HepG2 (cell line): ENCODE data around the gene SOBP. TPM values are rescaled to one million over a fixed set of nuclear protein-coding genes. Genes with fewer than 3 reads are reported as not detected.

Source experiments
- CENPT ChIP-seq: sonication (generic); formaldehyde crosslinking; IDR thresholded peaks from 2 replicates; pipeline ENCODE4 v1.8.0; 2022; ENCODE audit warnings: low read depth, mild to moderate bottlenecking, moderate library complexity, missing genetic modification reagents
- DNMT3B ChIP-seq: conservative IDR thresholded peaks from 2 replicates; pipeline ENCODE4 v1.6.1; 2016; ENCODE audit warnings: missing biosample characterization, control low read depth
- ETV6 ChIP-seq: sonication (generic); formaldehyde crosslinking; conservative IDR thresholded peaks from 2 replicates; pipeline ENCODE4 v1.4.0; 2020; ENCODE audit warnings: missing genetic modification reagents
- KDM3A ChIP-seq: IDR thresholded peaks from 2 replicates; pipeline ENCODE4 v1.6.1; 2018; ENCODE audit warnings: low read depth, missing compliant biosample characterization
- LCORL ChIP-seq, 2 experiments: fragments of 450-650 bp in 1 of 2; sonication (generic) in 1 of 2; formaldehyde crosslinking in 1 of 2; IDR thresholded peaks; 2 replicates each; pipeline versions ENCODE4 v1.5.0 to v1.6.1; 2017 to 2020; ENCODE audit warnings: antibody characterized with exemption in 1 of 2, missing genetic modification reagents in 1 of 2
- MBD4 ChIP-seq: IDR thresholded peaks from 2 replicates; pipeline ENCODE4 v1.6.1; 2012; ENCODE audit warnings: low read length, inconsistent platforms, borderline replicate concordance
- NFIC ChIP-seq: IDR thresholded peaks from 2 replicates; pipeline ENCODE4 v1.6.1; 2012; ENCODE audit warnings: mild to moderate bottlenecking, low read length, inconsistent platforms
- NFKBIZ ChIP-seq: IDR thresholded peaks from 2 replicates; pipeline ENCODE4 v1.6.1; 2018; ENCODE audit warnings: missing genetic modification reagents, missing compliant biosample characterization
- RELA ChIP-seq: sonication (generic); formaldehyde crosslinking; IDR thresholded peaks from 2 replicates; pipeline ENCODE4 v1.4.0; 2020; ENCODE audit warnings: missing genetic modification reagents
- RFXANK ChIP-seq: IDR thresholded peaks from 2 replicates; pipeline ENCODE4 v1.6.1; 2016
- SMAD3 ChIP-seq: sonication (generic); formaldehyde crosslinking; IDR thresholded peaks from 2 replicates; pipeline ENCODE4 v1.4.0; 2020; ENCODE audit warnings: missing genetic modification reagents
- STAG1 ChIP-seq: sonication (generic); formaldehyde crosslinking; IDR thresholded peaks from 2 replicates; pipeline ENCODE4 v1.4.0; 2020; ENCODE audit warnings: missing genetic modification reagents
- SUZ12 ChIP-seq: fragments of 150-350 bp; IDR thresholded peaks from 2 replicates; pipeline ENCODE4 v1.6.1; 2014; ENCODE audit warnings: low read depth, low read length
- ZBTB38 ChIP-seq: sonication (generic); formaldehyde crosslinking; IDR thresholded peaks from 2 replicates; pipeline ENCODE4 v1.5.1; 2020; ENCODE audit warnings: mild to moderate bottlenecking, missing genetic modification reagents
- ZNF124 ChIP-seq: sonication (generic); formaldehyde crosslinking; IDR thresholded peaks from 2 replicates; pipeline ENCODE4 v1.4.0; 2020; ENCODE audit warnings: missing genetic modification reagents
- ZNF296 ChIP-seq: sonication (generic); formaldehyde crosslinking; conservative IDR thresholded peaks from 2 replicates; pipeline ENCODE4 v1.5.0; 2020; ENCODE audit warnings: mild to moderate bottlenecking, missing genetic modification reagents
- ZNF558 ChIP-seq: sonication (generic); formaldehyde crosslinking; IDR thresholded peaks from 2 replicates; pipeline ENCODE4 v1.9.0; 2022; ENCODE audit warnings: mild to moderate bottlenecking, missing genetic modification reagents, borderline replicate concordance
- ZNF564 ChIP-seq: sonication (generic); formaldehyde crosslinking; IDR thresholded peaks from 2 replicates; pipeline ENCODE4 v1.8.1; 2023; ENCODE audit warnings: mild to moderate bottlenecking, missing genetic modification reagents
- ZNF780A ChIP-seq: sonication (generic); formaldehyde crosslinking; IDR thresholded peaks from 2 replicates; pipeline ENCODE4 v1.8.0; 2022; ENCODE audit warnings: mild to moderate bottlenecking, missing genetic modification reagents, moderate library complexity
- polyA plus RNA-seq, 8 experiments: library from polyadenylated mRNA; depleted of rRNA in 3 of 8; stranded (reverse) in 7 of 8; unstranded in 1 of 8; fragments of >200 nt; fragmentation: Illumina TruSeq in 4 of 8; extraction: Trizol in 4 of 8; gene quantifications; 2 replicates each; pipeline versions ENCODE4 v1.2.1 to v1.2.3, GENCODE V29; 2011 to 2016; ENCODE audit warnings: low read depth in 4 of 8, missing spikeins in 1 of 8, mixed read lengths in 1 of 8; ENCODE audit not compliant: insufficient read depth in 1 of 8
- total RNA-seq, 5 experiments: library from RNA; depleted of rRNA; stranded (reverse); fragments of >200 nt; fragmentation: Illumina TruSeq; extraction: Trizol; gene quantifications; 2 replicates each; pipeline ENCODE4 v1.2.3, GENCODE V29; 2016; ENCODE audit warnings: low read depth in 1 of 5
- TF ChIP-seq, protein P1 (sequence below): sonication (generic); formaldehyde crosslinking; IDR thresholded peaks from 2 replicates; pipeline ENCODE4 v1.5.1; 2020; ENCODE audit warnings: mild to moderate bottlenecking, missing genetic modification reagents, borderline replicate concordance
- TF ChIP-seq, protein P2 (sequence below): sonication (generic); formaldehyde crosslinking; IDR thresholded peaks from 2 replicates; pipeline ENCODE4 v1.4.0; 2020; ENCODE audit warnings: mild to moderate bottlenecking, missing genetic modification reagents

SOBP gene
- total and polyA plus RNA-seq, 2 of the 13 experiments (the other 11 are each of a cell fraction or from before 2014, with no cell fraction given): 1.5 to 6.9 TPM

DNA sequence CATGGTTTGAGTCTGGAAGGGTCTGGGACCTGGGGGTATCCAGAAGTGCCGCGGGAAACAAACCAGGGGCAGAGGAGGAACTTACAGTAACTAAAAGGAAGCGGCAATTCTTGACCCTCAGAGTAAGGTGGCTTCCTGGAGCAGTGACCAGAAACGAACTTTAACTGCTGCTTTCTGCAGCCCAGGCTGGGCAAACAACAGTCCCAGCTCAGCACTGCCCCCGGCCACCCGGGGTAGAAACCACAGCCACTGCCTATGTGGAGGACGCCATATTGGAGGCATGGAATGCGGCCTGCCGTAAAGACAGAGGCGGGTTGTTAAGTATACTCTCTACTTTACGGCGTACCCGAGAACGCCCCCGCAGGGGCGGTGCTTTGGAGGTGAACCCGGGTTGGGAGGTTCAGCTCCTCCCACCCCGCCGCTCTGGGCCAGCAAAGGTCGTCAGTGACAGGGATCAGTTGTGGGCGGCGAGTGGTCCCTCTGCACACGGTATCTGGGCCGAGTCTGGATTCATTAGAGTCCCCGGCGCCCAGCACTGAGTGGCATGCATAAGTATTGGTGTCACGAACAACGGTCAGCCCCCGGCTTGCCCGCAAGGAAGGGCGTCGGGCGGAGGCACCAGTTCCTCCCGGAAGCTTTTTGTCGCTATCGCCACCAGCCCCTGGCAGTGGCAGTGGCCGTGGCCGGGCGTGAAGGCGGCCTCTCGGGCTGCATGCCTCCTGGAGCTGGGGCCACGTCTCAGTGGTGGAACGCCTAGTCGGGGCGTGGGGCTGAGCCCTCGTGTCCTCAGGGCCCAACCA is 30.4 kb upstream of the SOBP start, which contains the start of gene PDSS2 (continued):
- TF ChIP-seq ZBTB38 (CRISPR knock-in tag) (0 out of 2 replicates have a peak, but pooled peaks have one; percentile 78), RELA (CRISPR knock-in tag) (no peak; the same call in 1 of the 2 replicates), KDM3A (no peak), CENPT (CRISPR knock-in tag) (no peak), NFIC (no peak), ETV6 (CRISPR knock-in tag) (0 out of 2 replicates have a peak, but pooled peaks have one; percentile 80), RFXANK (CRISPR knock-in tag) (no peak), ZNF558 (CRISPR knock-in tag) (peak; percentile 53; the same call in 1 of the 2 replicates), LCORL (IDR thresholded peaks at IDR 0.05) (no peak), LCORL (CRISPR knock-in tag; IDR thresholded peaks at IDR 0.05) (no peak), SMAD3 (CRISPR knock-in tag) (no peak), STAG1 (CRISPR knock-in tag) (peak; percentile 57), MBD4 (no peak), DNMT3B (CRISPR knock-in tag) (no peak), SUZ12 (no peak), ZNF296 (CRISPR knock-in tag) (no peak), ZNF124 (CRISPR knock-in tag) (peak; percentile 76), ZNF564 (CRISPR knock-in tag) (no peak), NFKBIZ (CRISPR knock-in tag) (no peak), ZNF780A (no peak)
- TF ChIP-seq, protein P1, sequence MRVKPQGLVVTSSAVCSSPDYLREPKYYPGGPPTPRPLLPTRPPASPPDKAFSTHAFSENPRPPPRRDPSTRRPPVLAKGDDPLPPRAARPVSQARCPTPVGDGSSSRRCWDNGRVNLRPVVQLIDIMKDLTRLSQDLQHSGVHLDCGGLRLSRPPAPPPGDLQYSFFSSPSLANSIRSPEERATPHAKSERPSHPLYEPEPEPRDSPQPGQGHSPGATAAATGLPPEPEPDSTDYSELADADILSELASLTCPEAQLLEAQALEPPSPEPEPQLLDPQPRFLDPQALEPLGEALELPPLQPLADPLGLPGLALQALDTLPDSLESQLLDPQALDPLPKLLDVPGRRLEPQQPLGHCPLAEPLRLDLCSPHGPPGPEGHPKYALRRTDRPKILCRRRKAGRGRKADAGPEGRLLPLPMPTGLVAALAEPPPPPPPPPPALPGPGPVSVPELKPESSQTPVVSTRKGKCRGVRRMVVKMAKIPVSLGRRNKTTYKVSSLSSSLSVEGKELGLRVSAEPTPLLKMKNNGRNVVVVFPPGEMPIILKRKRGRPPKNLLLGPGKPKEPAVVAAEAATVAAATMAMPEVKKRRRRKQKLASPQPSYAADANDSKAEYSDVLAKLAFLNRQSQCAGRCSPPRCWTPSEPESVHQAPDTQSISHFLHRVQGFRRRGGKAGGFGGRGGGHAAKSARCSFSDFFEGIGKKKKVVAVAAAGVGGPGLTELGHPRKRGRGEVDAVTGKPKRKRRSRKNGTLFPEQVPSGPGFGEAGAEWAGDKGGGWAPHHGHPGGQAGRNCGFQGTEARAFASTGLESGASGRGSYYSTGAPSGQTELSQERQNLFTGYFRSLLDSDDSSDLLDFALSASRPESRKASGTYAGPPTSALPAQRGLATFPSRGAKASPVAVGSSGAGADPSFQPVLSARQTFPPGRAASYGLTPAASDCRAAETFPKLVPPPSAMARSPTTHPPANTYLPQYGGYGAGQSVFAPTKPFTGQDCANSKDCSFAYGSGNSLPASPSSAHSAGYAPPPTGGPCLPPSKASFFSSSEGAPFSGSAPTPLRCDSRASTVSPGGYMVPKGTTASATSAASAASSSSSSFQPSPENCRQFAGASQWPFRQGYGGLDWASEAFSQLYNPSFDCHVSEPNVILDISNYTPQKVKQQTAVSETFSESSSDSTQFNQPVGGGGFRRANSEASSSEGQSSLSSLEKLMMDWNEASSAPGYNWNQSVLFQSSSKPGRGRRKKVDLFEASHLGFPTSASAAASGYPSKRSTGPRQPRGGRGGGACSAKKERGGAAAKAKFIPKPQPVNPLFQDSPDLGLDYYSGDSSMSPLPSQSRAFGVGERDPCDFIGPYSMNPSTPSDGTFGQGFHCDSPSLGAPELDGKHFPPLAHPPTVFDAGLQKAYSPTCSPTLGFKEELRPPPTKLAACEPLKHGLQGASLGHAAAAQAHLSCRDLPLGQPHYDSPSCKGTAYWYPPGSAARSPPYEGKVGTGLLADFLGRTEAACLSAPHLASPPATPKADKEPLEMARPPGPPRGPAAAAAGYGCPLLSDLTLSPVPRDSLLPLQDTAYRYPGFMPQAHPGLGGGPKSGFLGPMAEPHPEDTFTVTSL (CRISPR knock-in tag): 0 out of 2 replicates have a peak, but pooled peaks have one; percentile 41
- TF ChIP-seq, protein P2, sequence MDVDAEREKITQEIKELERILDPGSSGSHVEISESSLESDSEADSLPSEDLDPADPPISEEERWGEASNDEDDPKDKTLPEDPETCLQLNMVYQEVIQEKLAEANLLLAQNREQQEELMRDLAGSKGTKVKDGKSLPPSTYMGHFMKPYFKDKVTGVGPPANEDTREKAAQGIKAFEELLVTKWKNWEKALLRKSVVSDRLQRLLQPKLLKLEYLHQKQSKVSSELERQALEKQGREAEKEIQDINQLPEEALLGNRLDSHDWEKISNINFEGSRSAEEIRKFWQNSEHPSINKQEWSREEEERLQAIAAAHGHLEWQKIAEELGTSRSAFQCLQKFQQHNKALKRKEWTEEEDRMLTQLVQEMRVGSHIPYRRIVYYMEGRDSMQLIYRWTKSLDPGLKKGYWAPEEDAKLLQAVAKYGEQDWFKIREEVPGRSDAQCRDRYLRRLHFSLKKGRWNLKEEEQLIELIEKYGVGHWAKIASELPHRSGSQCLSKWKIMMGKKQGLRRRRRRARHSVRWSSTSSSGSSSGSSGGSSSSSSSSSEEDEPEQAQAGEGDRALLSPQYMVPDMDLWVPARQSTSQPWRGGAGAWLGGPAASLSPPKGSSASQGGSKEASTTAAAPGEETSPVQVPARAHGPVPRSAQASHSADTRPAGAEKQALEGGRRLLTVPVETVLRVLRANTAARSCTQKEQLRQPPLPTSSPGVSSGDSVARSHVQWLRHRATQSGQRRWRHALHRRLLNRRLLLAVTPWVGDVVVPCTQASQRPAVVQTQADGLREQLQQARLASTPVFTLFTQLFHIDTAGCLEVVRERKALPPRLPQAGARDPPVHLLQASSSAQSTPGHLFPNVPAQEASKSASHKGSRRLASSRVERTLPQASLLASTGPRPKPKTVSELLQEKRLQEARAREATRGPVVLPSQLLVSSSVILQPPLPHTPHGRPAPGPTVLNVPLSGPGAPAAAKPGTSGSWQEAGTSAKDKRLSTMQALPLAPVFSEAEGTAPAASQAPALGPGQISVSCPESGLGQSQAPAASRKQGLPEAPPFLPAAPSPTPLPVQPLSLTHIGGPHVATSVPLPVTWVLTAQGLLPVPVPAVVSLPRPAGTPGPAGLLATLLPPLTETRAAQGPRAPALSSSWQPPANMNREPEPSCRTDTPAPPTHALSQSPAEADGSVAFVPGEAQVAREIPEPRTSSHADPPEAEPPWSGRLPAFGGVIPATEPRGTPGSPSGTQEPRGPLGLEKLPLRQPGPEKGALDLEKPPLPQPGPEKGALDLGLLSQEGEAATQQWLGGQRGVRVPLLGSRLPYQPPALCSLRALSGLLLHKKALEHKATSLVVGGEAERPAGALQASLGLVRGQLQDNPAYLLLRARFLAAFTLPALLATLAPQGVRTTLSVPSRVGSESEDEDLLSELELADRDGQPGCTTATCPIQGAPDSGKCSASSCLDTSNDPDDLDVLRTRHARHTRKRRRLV (CRISPR knock-in tag): peak; percentile 49; the same call in 1 of the 2 replicates
